ENCODE results near the gene DCD.

Gene DCD

GRCh38 chr12:54682674-54683073 lies 34.5 kb upstream of the DCD start:
- no CpG with 5 or more reads among the region's 1 CpG for WGBS (ENCODE audit: extremely low coverage, insufficient coverage, insufficient read length)
- H2AK5ac ChIP-seq (ENCODE audit: low read length): no peak overlapping the region
- no peak overlapping the region for H3K27ac ChIP-seq (ENCODE audit: low read depth, low read length)
- no peaks in the 10 kb centered on the region for H3K4me1 ChIP-seq (ENCODE audit: control insufficient read depth in 1 of 2, insufficient read depth in 2 of 2, low read length in 2 of 2)
- no peak overlapping the region for H4K8ac ChIP-seq (ENCODE audit: low read depth, low read length)
- no peaks in the 10 kb centered on the region for H3K36me3 ChIP-seq (ENCODE audit: control insufficient read depth in 1 of 2, insufficient read depth in 2 of 2, low read length in 2 of 2)
- H3K9ac ChIP-seq (ENCODE audit: low read length): no peak overlapping the region
- no peak overlapping the region for H3K18ac ChIP-seq (ENCODE audit: low read length)
- H3K79me1 ChIP-seq (ENCODE audit: low read length): no peaks in the 10 kb centered on the region
- no peak for DNase-seq
- no peak overlapping the region for H3K4me2 ChIP-seq (ENCODE audit: low read length)
- no peak overlapping the region for H3K4me3 ChIP-seq (ENCODE audit: low read depth, low read length)
- no peak overlapping the region for H4K12ac ChIP-seq (ENCODE audit: low read depth, low read length)
- no peak overlapping the region for H2BK5ac ChIP-seq (ENCODE audit: low read depth, low read length, poor library complexity)
- no peak overlapping the region for H3K14ac ChIP-seq (ENCODE audit: low read length)
- H3K9me3 ChIP-seq (ENCODE audit: insufficient read depth, low read depth, low read length): no peaks in the 10 kb centered on the region
- H3K79me2 ChIP-seq (ENCODE audit: control insufficient read depth, insufficient read depth, low read length, poor library complexity): no peaks in the 10 kb centered on the region
- H3K4ac ChIP-seq (ENCODE audit: low read depth, low read length): no peak overlapping the region
- H3K27me3 ChIP-seq (ENCODE audit: insufficient read depth, low read length): no peaks in the 10 kb centered on the region
- H3K23ac ChIP-seq (ENCODE audit: low read length): no peak overlapping the region
- H2AFZ ChIP-seq (ENCODE audit: insufficient read depth, low read length, poor library complexity): no peak overlapping the region
- no peak overlapping the region for H4K91ac ChIP-seq (ENCODE audit: low read depth, low read length)
- no peak overlapping the region for H2BK120ac ChIP-seq (ENCODE audit: insufficient read depth, low read length, poor library complexity)
- no peak overlapping the region for H2BK12ac ChIP-seq (ENCODE audit: low read length)

DNA sequence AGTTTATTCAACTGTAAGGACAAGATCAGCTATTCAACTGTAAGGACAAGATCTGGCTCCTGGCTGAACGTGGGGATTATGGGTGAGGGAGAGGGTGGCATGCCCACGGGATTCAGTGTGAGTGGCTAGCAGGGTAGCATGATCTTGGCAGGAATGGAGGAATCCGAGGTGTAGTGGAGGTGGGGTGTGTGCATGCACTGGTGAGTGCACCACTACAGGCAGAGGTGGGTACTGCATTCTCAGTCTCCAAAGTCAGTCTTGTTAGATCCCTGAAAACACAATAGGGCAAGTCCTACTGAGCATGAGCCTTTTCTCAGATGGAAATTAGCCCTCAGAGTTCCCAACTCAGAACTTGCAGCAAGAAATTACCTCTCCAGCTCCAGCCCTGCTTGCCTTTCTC lies 32.2 kb upstream of the DCD start:
- no peak overlapping the region for H2AK5ac ChIP-seq (ENCODE audit: low read length)
- H3K9ac ChIP-seq (ENCODE audit: low read length): no peak overlapping the region
- H2AFZ ChIP-seq (ENCODE audit: insufficient read depth, low read length, poor library complexity): no peak overlapping the region
- H2BK120ac ChIP-seq (ENCODE audit: insufficient read depth, low read length, poor library complexity): no peak overlapping the region
- WGBS (ENCODE audit: extremely low coverage, insufficient coverage, insufficient read length): no CpG with 5 or more reads among the region's 3 CpGs
- no peak overlapping the region for H4K91ac ChIP-seq (ENCODE audit: low read depth, low read length)
- H3K4me3 ChIP-seq (ENCODE audit: low read depth, low read length): no peak overlapping the region
- H3K4ac ChIP-seq (ENCODE audit: low read depth, low read length): no peak overlapping the region
- H3K27me3 ChIP-seq (ENCODE audit: insufficient read depth, low read length): no peaks in the 10 kb centered on the region
- H3K4me2 ChIP-seq (ENCODE audit: low read length): no peak overlapping the region
- no peak overlapping the region for H2BK12ac ChIP-seq (ENCODE audit: low read length)
- peak; percentile 19 to 60 for DNase-seq
- no peaks in the 10 kb centered on the region for H3K4me1 ChIP-seq (ENCODE audit: control insufficient read depth in 1 of 2, insufficient read depth in 2 of 2, low read length in 2 of 2)
- H3K27ac ChIP-seq (ENCODE audit: low read depth, low read length): no peak overlapping the region
- H3K9me3 ChIP-seq (ENCODE audit: insufficient read depth, low read depth, low read length): no peaks in the 10 kb centered on the region
- no peak overlapping the region for H3K14ac ChIP-seq (ENCODE audit: low read length)
- no peak overlapping the region for H3K23ac ChIP-seq (ENCODE audit: low read length)
- no peaks in the 10 kb centered on the region for H3K36me3 ChIP-seq (ENCODE audit: control insufficient read depth in 1 of 2, insufficient read depth in 2 of 2, low read length in 2 of 2)
- H3K79me2 ChIP-seq (ENCODE audit: control insufficient read depth, insufficient read depth, low read length, poor library complexity): no peaks in the 10 kb centered on the region
- H4K12ac ChIP-seq (ENCODE audit: low read depth, low read length): no peak overlapping the region
- H2BK5ac ChIP-seq (ENCODE audit: low read depth, low read length, poor library complexity): no peak overlapping the region
- no peaks in the 10 kb centered on the region for H3K79me1 ChIP-seq (ENCODE audit: low read length)
- H4K8ac ChIP-seq (ENCODE audit: low read depth, low read length): no peak overlapping the region
- H3K18ac ChIP-seq (ENCODE audit: low read length): no peak overlapping the region

DNA sequence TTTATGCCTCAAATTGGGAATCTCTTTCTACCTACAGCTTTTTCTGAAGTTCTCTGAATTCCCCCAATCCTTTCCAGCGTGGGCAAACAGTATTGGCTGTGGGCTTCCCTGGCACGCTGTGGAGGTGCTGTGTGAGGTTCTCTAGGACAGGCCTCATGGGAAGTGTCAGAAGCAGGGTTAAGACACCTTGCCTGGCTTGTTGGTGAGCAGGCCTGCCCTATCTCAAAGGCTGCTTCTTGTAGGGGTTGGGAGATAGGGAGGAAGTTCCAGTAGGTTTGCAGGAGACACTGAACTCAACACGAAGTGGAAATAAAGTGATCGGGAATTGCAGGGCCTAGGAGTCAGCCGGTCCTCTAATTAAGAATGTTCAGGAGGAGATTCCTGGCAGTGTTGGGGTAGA lies 30.0 kb upstream of the DCD start:
- Histone ChIP-seq H3K14ac (ENCODE audit: low read length) (no peak overlapping the region), H2AFZ (ENCODE audit: insufficient read depth, low read length, poor library complexity) (no peak overlapping the region), H2BK120ac (ENCODE audit: insufficient read depth, low read length, poor library complexity) (no peak overlapping the region), H3K9ac (ENCODE audit: low read length) (no peak overlapping the region), H3K79me1 (ENCODE audit: low read length) (no peaks in the 10 kb centered on the region), H4K12ac (ENCODE audit: low read depth, low read length) (no peak overlapping the region), H3K23ac (ENCODE audit: low read length) (no peak overlapping the region), H3K4ac (ENCODE audit: low read depth, low read length) (no peak overlapping the region), H2BK12ac (ENCODE audit: low read length) (no peak overlapping the region), H3K9me3 (ENCODE audit: insufficient read depth, low read depth, low read length) (no peaks in the 10 kb centered on the region), H3K27me3 (ENCODE audit: insufficient read depth, low read length) (no peaks in the 10 kb centered on the region), H3K27ac (ENCODE audit: low read depth, low read length) (no peak overlapping the region), H4K91ac (ENCODE audit: low read depth, low read length) (no peak overlapping the region), H3K4me3 (ENCODE audit: low read depth, low read length) (no peak overlapping the region), H3K4me1 (ENCODE audit: control insufficient read depth in 1 of 2, insufficient read depth in 2 of 2, low read length in 2 of 2) (no peaks in the 10 kb centered on the region), H3K79me2 (ENCODE audit: control insufficient read depth, insufficient read depth, low read length, poor library complexity) (no peaks in the 10 kb centered on the region), H4K8ac (ENCODE audit: low read depth, low read length) (no peak overlapping the region), H3K4me2 (ENCODE audit: low read length) (no peak overlapping the region), H2AK5ac (ENCODE audit: low read length) (no peak overlapping the region), H2BK5ac (ENCODE audit: low read depth, low read length, poor library complexity) (no peak overlapping the region), H3K36me3 (ENCODE audit: control insufficient read depth in 1 of 2, insufficient read depth in 2 of 2, low read length in 2 of 2) (no peaks in the 10 kb centered on the region), H3K18ac (ENCODE audit: low read length) (no peak overlapping the region)
- DNase-seq: no peak
- no CpG with 5 or more reads among the region's 5 CpGs for WGBS (ENCODE audit: extremely low coverage, insufficient coverage, insufficient read length)

DNA sequence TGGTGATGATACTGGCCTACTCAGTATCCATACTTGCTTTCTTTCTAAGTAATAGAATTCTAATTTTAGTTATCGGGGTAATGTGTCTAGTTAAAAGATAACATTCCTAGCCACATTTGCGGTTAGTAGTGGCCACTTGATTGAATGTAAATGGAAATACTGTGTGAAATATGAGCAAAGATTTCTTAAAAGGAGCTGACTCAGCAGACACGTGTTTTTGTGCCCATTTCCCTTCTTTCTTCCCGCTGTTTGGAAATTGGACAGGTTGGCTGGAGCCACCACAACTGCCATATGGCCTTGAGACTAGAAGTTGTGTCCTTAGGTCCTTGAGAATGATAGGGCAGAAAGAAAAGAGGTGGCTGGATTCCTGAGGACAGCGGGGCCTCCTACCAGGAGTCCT lies 19.8 kb upstream of the DCD start:
- H3K9ac ChIP-seq (ENCODE audit: low read length): no peak overlapping the region
- H3K4ac ChIP-seq (ENCODE audit: low read depth, low read length): no peak overlapping the region
- no CpG with 5 or more reads among the region's 5 CpGs for WGBS (ENCODE audit: extremely low coverage, insufficient coverage, insufficient read length)
- H3K79me1 ChIP-seq (ENCODE audit: low read length): no peaks in the 10 kb centered on the region
- H2BK5ac ChIP-seq (ENCODE audit: low read depth, low read length, poor library complexity): no peak overlapping the region
- no peak overlapping the region for H3K18ac ChIP-seq (ENCODE audit: low read length)
- H3K27ac ChIP-seq (ENCODE audit: low read depth, low read length): no peak overlapping the region
- no peaks in the 10 kb centered on the region for H3K79me2 ChIP-seq (ENCODE audit: control insufficient read depth, insufficient read depth, low read length, poor library complexity)
- H3K14ac ChIP-seq (ENCODE audit: low read length): no peak overlapping the region
- no peaks in the 10 kb centered on the region for H3K9me3 ChIP-seq (ENCODE audit: insufficient read depth, low read depth, low read length)
- H3K27me3 ChIP-seq (ENCODE audit: insufficient read depth, low read length): no peaks in the 10 kb centered on the region
- H3K36me3 ChIP-seq (ENCODE audit: control insufficient read depth in 1 of 2, insufficient read depth in 2 of 2, low read length in 2 of 2): no peaks in the 10 kb centered on the region
- no peak overlapping the region for H4K91ac ChIP-seq (ENCODE audit: low read depth, low read length)
- no peak overlapping the region for H2BK12ac ChIP-seq (ENCODE audit: low read length)
- no peak overlapping the region for H4K12ac ChIP-seq (ENCODE audit: low read depth, low read length)
- H3K4me3 ChIP-seq (ENCODE audit: low read depth, low read length): no peak overlapping the region
- no peak overlapping the region for H3K4me2 ChIP-seq (ENCODE audit: low read length)
- H2AFZ ChIP-seq (ENCODE audit: insufficient read depth, low read length, poor library complexity): no peak overlapping the region
- no peak overlapping the region for H4K8ac ChIP-seq (ENCODE audit: low read depth, low read length)
- H2AK5ac ChIP-seq (ENCODE audit: low read length): no peak overlapping the region
- no peak overlapping the region for H3K23ac ChIP-seq (ENCODE audit: low read length)
- DNase-seq: no peak
- no peaks in the 10 kb centered on the region for H3K4me1 ChIP-seq (ENCODE audit: control insufficient read depth in 1 of 2, insufficient read depth in 2 of 2, low read length in 2 of 2)
- H2BK120ac ChIP-seq (ENCODE audit: insufficient read depth, low read length, poor library complexity): no peak overlapping the region

Data from trophoblast cell (in vitro differentiated cells and primary cell).